Adrenal gland (tissue), 12 donors: ENCODE data around the gene ZNRF1. TPM values are rescaled to one million over a fixed set of nuclear protein-coding genes. Genes with fewer than 3 reads are reported as not detected.
A peak's percentile ranks its signal among the peaks of the same experiment; 100 is the strongest.

Source experiments
- DNase-seq, 7 donors: peaks; one replicate each; pipeline ENCODE4 v3.0.0-alpha.2; 2019 to 2020
- H3K27ac ChIP-seq, 5 donors: fragments of 200-600 bp; sonication (generic) in 4 of 5; 1 replicate in 3 of 5; 2 replicates in 2 of 5; pipeline versions ENCODE4 v1.5.1 to v1.8.0; 2016 to 2020; ENCODE audit warnings: mild to moderate bottlenecking in 1 of 5
- H3K27me3 ChIP-seq: fragments of 200-600 bp; 2 replicates; pipeline ENCODE4 v1.8.0; 2021
- H3K36me3 ChIP-seq, 2 donors: fragments of 200-600 bp; replicated peaks in 1 of 2; 1 replicate in 1 of 2; 2 replicates in 1 of 2; pipeline versions ENCODE4 v1.5.1 to v1.8.0; 2018 to 2022
- H3K4me1 ChIP-seq, 2 donors: fragments of 200-600 bp; replicated peaks in 1 of 2; 1 replicate in 1 of 2; 2 replicates in 1 of 2; pipeline versions ENCODE4 v1.5.1 to v1.8.0; 2018 to 2021
- H3K4me3 ChIP-seq, 4 donors: fragments of 200-600 bp; sonication (generic) in 3 of 4; one replicate each; pipeline ENCODE4 v1.5.1; 2016 to 2018
- H3K9me3 ChIP-seq, 3 donors: fragments of 200-600 bp; sonication (generic) in 1 of 3; replicated peaks in 1 of 3; 1 replicate in 2 of 3; 2 replicates in 1 of 3; pipeline versions ENCODE4 v1.5.1 to v1.8.0; 2016 to 2021
- CTCF ChIP-seq, 6 experiments: fragments of 450-650 bp in 4 of 6; fragments of 200-600 bp in 2 of 6; sonication (generic) in 1 of 6; IDR thresholded peaks; 1 replicate in 5 of 6; 2 replicates in 1 of 6; pipeline versions ENCODE4 v1.5.1 to v1.8.0; 2016 to 2021; ENCODE audit warnings: antibody characterized with exemption in 6 of 6, mild to moderate bottlenecking in 2 of 6, moderate library complexity in 1 of 6
- POLR2A ChIP-seq, 2 donors: fragments of 450-650 bp; IDR thresholded peaks; one replicate each; pipeline ENCODE4 v1.6.1; 2017; ENCODE audit warnings: antibody characterized with exemption in 2 of 2, mild to moderate bottlenecking in 2 of 2, moderate library complexity in 1 of 2
- WGBS, 4 donors: extraction: QIAGEN DNeasy Blood & Tissue Kit in 2 of 4; methylation state at CpG; one replicate each; pipeline versions ENCODE4 v1.1.5 to v1.1.7; 2013 to 2017; 5-methylcytosine and 5-hydroxymethylcytosine counted together
- intact Hi-C, 2 donors: fragments of 100-400 bp; cut with DNase I; formaldehyde crosslinking; loops; one replicate each; pipeline versions ENCODE4 v1.14.1 to v1.15.0; 2022 to 2023
- polyA plus RNA-seq, 3 donors: library from polyadenylated mRNA; stranded (reverse); fragments of 200-250 nt in 2 of 3; fragments of 350-450 nt in 1 of 3; fragmentation: Illumina TruSeq in 1 of 3; extraction: RNeasy Lipid Tissue Mini Kit (QIAGEN cat#74804) in 1 of 3; gene quantifications; one replicate each; pipeline ENCODE4 v1.2.3, GENCODE V29; 2013 to 2014
- total RNA-seq, 9 donors: library from RNA; depleted of rRNA in 4 of 9; stranded (reverse); fragments of >200 nt in 4 of 9; fragments of 120-200 nt in 1 of 9; fragmentation: NEBNext Ultra II Directional in 1 of 9; extraction: Animal tissue kit (Norgen Biotek cat#: 25700) in 1 of 9; gene quantifications; one replicate each; pipeline versions ENCODE4 v1.1.0 to v1.2.4, GENCODE V29; 2013 to 2023
- donor health status: healthy with polysubstance abuse.
- donor health status: Bipolar disorder and iron deficiency.
- donor health status: DM: yes; HTN: yes; CAD: no.
- donor health status: DM: no; HTN: no; CAD: no.
- donor health status: DM: no; HTN: no; CAD: no.
- donor health status: DM: yes; HTN: yes; CAD: no.

The ZNRF1 gene
- total and polyA plus RNA-seq, 12 donors, result 9.9 to 29.2 (median 25.4) TPM

- intact Hi-C loops, result no loop called here
- WGBS, 4 donors, result 46 to 63% (median 54%) methylated on average over 5 of the region's 5 CpGs
- no peak for DNase-seq
- Histone ChIP-seq H3K4me1 (peaks cover 0 to 8% of the 10 kb centered on the region in 2 donors), H3K4me3 (no peak overlapping the region), H3K27me3 (no peaks in the 10 kb centered on the region), H3K36me3 (no peaks in the 10 kb centered on the region), H3K27ac (peak overlapping the region in 1 of 5 donors; percentile 64), H3K9me3 (no peaks in the 10 kb centered on the region)
- TF ChIP-seq CTCF (IDR thresholded peaks at IDR 0.05), result no peak
- TF ChIP-seq POLR2A (IDR thresholded peaks at IDR 0.05), result no peak
These were observed 23.2 kb upstream of the ZNRF1 start for GRCh38 chr16:74975591-74975990.

- no peak overlapping the region for H3K4me3 ChIP-seq
- intact Hi-C loops, result no loop called here
- H3K36me3 ChIP-seq, result no peaks in the 10 kb centered on the region
- peaks cover 0 to 16% of the 10 kb centered on the region in 2 donors for H3K4me1 ChIP-seq
- no peaks in the 10 kb centered on the region for H3K9me3 ChIP-seq
- no peak for TF ChIP-seq POLR2A (IDR thresholded peaks at IDR 0.05)
- no peak for TF ChIP-seq CTCF (IDR thresholded peaks at IDR 0.05)
- H3K27ac ChIP-seq, result no peak overlapping the region
- DNase-seq, result no peak
- H3K27me3 ChIP-seq, result no peaks in the 10 kb centered on the region
- WGBS, 4 donors, result 59 to 88% (median 75%) methylated on average over 1 of the region's 1 CpG
These were observed 16.6 kb upstream of the ZNRF1 start for GRCh38 chr16:74982256-74982655.

- no peaks in the 10 kb centered on the region for H3K27me3 ChIP-seq
- H3K27ac ChIP-seq, result peak overlapping the region in 2 of 5 donors; percentile 84
- DNase-seq, result no peak
- H3K4me3 ChIP-seq, result peak overlapping the region in 3 of 4 donors; percentile 76 to 100 (median 83)
- peaks cover 0 to 16% of the 10 kb centered on the region in 2 donors for H3K4me1 ChIP-seq
- H3K9me3 ChIP-seq, result no peaks in the 10 kb centered on the region
- H3K36me3 ChIP-seq, result no peaks in the 10 kb centered on the region
- TF ChIP-seq POLR2A (IDR thresholded peaks at IDR 0.05) (no peak), CTCF (IDR thresholded peaks at IDR 0.05) (no peak)
- intact Hi-C loops, result no loop called here
- 21 to 28% (median 27%) methylated on average over 12 to 13 of the region's 13 CpGs for WGBS, 4 donors
These were observed 14.7 kb upstream of the ZNRF1 start for GRCh38 chr16:74984194-74984528.

GRCh38 chr16:74984529-74985296, 14.1 kb upstream of the ZNRF1 start, which contains the start of gene WDR59:
TSS of gene WDR59 (minus strand) at chr16:74985123. CDS start at chr16:74985017, 106 bp downstream.
- WGBS, 4 donors, result 0 to 1% (median 0%) methylated on average over 3 to 68 of the region's 68 CpGs
- TF ChIP-seq POLR2A (IDR thresholded peaks at IDR 0.05) (peak; percentile 63 to 81), CTCF (IDR thresholded peaks at IDR 0.05) (no peak)
- Histone ChIP-seq H3K9me3 (no peaks in the 10 kb centered on the region), H3K36me3 (no peaks in the 10 kb centered on the region), H3K4me3 (peak within 1 kb of the TSS; percentile 76 to 100 (median 91)), H3K27me3 (no peaks in the 10 kb centered on the region), H3K4me1 (peaks cover 0 to 16% of the 10 kb centered on the region in 2 donors), H3K27ac (peak within 1 kb of the TSS; percentile 30 to 84 (median 44))
- intact Hi-C loops, result no loop called here
- DNase-seq, result peak; percentile 99 to 100 (median 100)
